Spleen (tissue), 7 donors: Measurements from ENCODE around the gene ANKZF1.

ENCODE experiments used
- CTCF ChIP-seq, 11 experiments: fragments of 200-600 bp in 7 of 11; fragments of 450-650 bp in 4 of 11; sonication (generic) in 4 of 11; IDR thresholded peaks in 8 of 11; conservative IDR thresholded peaks in 3 of 11; 1 replicate in 7 of 11; 2 replicates in 4 of 11; pipeline versions ENCODE4 v1.4.0 to v1.8.0; 2016 to 2021; ENCODE audit warnings: antibody characterized with exemption in 11 of 11, inconsistent platforms in 4 of 11, mild to moderate bottlenecking in 1 of 11
- POLR2A ChIP-seq, 3 donors: fragments of 450-650 bp; IDR thresholded peaks; one replicate each; pipeline ENCODE4 v1.5.1; 2017; ENCODE audit warnings: antibody characterized with exemption in 3 of 3, mild to moderate bottlenecking in 1 of 3
- POLR2AphosphoS5 ChIP-seq, 3 donors: sonication (generic); formaldehyde crosslinking; IDR thresholded peaks; one replicate each; pipeline ENCODE4 v1.5.1; 2017; ENCODE audit warnings: antibody characterized with exemption in 3 of 3
- donor health status: DM: no; HTN: no; CAD: no; lungs with moderate emphysema.
- donor health status: DM: no; HTN: no; CAD: no.
- donor health status: DM: no; HTN: no; CAD: no.

GRCh38 chr2:219246559-219246958 is 17.0 kb downstream of the ANKZF1 start:
- TF ChIP-seq CTCF (IDR thresholded peaks at IDR 0.05 in 8 of 11, conservative IDR thresholded peaks at IDR 0.05 in 3 of 11) (no peak), POLR2A (IDR thresholded peaks at IDR 0.05) (no peak), POLR2AphosphoS5 (IDR thresholded peaks at IDR 0.05) (no peak)
